Mammary epithelial cell (primary cell): Measurements from ENCODE around the gene ZBTB25.

Source experiments
- CTCF ChIP-seq, 2 donors: IDR thresholded peaks in 1 of 2; conservative IDR thresholded peaks in 1 of 2; 2 replicates each; pipeline ENCODE4 v1.5.1; 2011 to 2012; ENCODE audit warnings: inconsistent platforms in 2 of 2, low read length in 2 of 2, mild to moderate bottlenecking in 2 of 2, control low read depth in 1 of 2, low read depth in 1 of 2; ENCODE audit not compliant: insufficient read depth in 1 of 2; ENCODE audit errors: extremely low read depth in 1 of 2
- EZH2 ChIP-seq: IDR thresholded peaks from 2 replicates; pipeline ENCODE4 v1.6.1; 2012; ENCODE audit warnings: low read length, inconsistent platforms, borderline replicate concordance

GRCh38 chr14:64467101-64467500, 36.5 kb downstream of the ZBTB25 start:
- TF ChIP-seq CTCF (conservative IDR thresholded peaks at IDR 0.05 in 1 of 2, IDR thresholded peaks at IDR 0.05 in 1 of 2; ENCODE audit: extremely low read depth in 1 of 2, insufficient read depth in 1 of 2, low read depth in 1 of 2, low read length in 2 of 2) (no peak), EZH2 (no peak)
